Suprapubic skin (tissue), 4 donors: ENCODE data around the gene SLC35F2.

Source experiments
- POLR2A ChIP-seq, 2 donors: fragments of 450-650 bp; IDR thresholded peaks; one replicate each; pipeline ENCODE4 v1.6.1; 2017; ENCODE audit warnings: antibody characterized with exemption in 2 of 2, mild to moderate bottlenecking in 2 of 2, moderate library complexity in 2 of 2
- POLR2AphosphoS5 ChIP-seq, 3 donors: sonication (generic); formaldehyde crosslinking; IDR thresholded peaks; one replicate each; pipeline ENCODE4 v1.6.1; 2017; ENCODE audit warnings: antibody characterized with exemption in 3 of 3
- TF ChIP-seq, protein P1 (sequence below), 2 donors: fragments of 200-600 bp in 1 of 2; fragments of 450-650 bp in 1 of 2; sonication (generic) in 1 of 2; IDR thresholded peaks; one replicate each; pipeline ENCODE4 v1.5.1; 2016 to 2019; ENCODE audit warnings: antibody characterized with exemption in 2 of 2, mild to moderate bottlenecking in 1 of 2, moderate library complexity in 1 of 2

- TF ChIP-seq, protein P1, sequence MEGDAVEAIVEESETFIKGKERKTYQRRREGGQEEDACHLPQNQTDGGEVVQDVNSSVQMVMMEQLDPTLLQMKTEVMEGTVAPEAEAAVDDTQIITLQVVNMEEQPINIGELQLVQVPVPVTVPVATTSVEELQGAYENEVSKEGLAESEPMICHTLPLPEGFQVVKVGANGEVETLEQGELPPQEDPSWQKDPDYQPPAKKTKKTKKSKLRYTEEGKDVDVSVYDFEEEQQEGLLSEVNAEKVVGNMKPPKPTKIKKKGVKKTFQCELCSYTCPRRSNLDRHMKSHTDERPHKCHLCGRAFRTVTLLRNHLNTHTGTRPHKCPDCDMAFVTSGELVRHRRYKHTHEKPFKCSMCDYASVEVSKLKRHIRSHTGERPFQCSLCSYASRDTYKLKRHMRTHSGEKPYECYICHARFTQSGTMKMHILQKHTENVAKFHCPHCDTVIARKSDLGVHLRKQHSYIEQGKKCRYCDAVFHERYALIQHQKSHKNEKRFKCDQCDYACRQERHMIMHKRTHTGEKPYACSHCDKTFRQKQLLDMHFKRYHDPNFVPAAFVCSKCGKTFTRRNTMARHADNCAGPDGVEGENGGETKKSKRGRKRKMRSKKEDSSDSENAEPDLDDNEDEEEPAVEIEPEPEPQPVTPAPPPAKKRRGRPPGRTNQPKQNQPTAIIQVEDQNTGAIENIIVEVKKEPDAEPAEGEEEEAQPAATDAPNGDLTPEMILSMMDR (IDR thresholded peaks at IDR 0.05), result no peak
- TF ChIP-seq POLR2A (IDR thresholded peaks at IDR 0.05) (no peak), POLR2AphosphoS5 (IDR thresholded peaks at IDR 0.05) (no peak)
Measured at GRCh38 chr11:107776062-107776461, 82.5 kb downstream of the SLC35F2 start.
